Hepatocyte (in vitro differentiated cells): Measurements from ENCODE around the gene BCO1.

ENCODE experiments used
- EZH2 ChIP-seq: fragments of 200-600 bp; sonication (generic); IDR thresholded peaks from 2 replicates; pipeline ENCODE4 v1.6.1; 2016; ENCODE audit warnings: antibody characterized with exemption, mild to moderate bottlenecking, borderline replicate concordance
- EZH2phosphoT487 ChIP-seq: fragments of 200-600 bp; sonication (generic); IDR thresholded peaks from one replicate; pipeline ENCODE4 v1.6.1; 2018; ENCODE audit warnings: antibody characterized with exemption, mild to moderate bottlenecking, low read depth, moderate library complexity; ENCODE audit not compliant: unreplicated experiment, severe bottlenecking
- TF ChIP-seq, protein P1 (sequence below): fragments of 200-600 bp; sonication (generic); IDR thresholded peaks from 2 replicates; pipeline ENCODE4 v1.5.1; 2016; ENCODE audit warnings: antibody characterized with exemption, mild to moderate bottlenecking; ENCODE audit not compliant: poor library complexity

DNA sequence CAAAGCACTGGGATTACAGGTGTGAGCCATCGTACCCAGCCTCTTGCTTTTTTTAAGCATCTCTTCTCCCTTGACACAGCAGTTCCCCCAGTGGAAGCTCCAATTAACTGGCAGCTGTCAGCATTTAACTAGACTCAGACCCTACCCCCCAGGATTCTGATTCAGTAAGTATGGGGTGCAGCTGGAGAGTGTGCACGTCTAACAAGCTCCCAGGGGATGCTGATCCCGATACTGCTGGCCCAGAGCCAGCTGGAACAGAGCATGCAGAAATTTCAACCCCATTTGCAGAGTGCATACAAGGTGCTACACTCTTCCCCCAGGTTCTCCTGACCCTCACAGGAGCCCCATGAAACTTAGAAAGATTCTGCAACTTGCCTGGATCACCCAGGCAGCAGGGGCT lies 27.7 kb upstream of the BCO1 start:
- TF ChIP-seq, protein P1, sequence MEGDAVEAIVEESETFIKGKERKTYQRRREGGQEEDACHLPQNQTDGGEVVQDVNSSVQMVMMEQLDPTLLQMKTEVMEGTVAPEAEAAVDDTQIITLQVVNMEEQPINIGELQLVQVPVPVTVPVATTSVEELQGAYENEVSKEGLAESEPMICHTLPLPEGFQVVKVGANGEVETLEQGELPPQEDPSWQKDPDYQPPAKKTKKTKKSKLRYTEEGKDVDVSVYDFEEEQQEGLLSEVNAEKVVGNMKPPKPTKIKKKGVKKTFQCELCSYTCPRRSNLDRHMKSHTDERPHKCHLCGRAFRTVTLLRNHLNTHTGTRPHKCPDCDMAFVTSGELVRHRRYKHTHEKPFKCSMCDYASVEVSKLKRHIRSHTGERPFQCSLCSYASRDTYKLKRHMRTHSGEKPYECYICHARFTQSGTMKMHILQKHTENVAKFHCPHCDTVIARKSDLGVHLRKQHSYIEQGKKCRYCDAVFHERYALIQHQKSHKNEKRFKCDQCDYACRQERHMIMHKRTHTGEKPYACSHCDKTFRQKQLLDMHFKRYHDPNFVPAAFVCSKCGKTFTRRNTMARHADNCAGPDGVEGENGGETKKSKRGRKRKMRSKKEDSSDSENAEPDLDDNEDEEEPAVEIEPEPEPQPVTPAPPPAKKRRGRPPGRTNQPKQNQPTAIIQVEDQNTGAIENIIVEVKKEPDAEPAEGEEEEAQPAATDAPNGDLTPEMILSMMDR: no peak
- TF ChIP-seq EZH2phosphoT487 (no peak), EZH2 (no peak)
